K562 (cell line): ENCODE data around the gene WDR45B. TPM values are rescaled to one million over a fixed set of nuclear protein-coding genes. Genes with fewer than 3 reads are reported as not detected.

ENCODE experiments used
- CREB1 ChIP-seq, 2 experiments: sonication (generic) in 1 of 2; formaldehyde crosslinking in 1 of 2; IDR thresholded peaks; 2 replicates each; pipeline versions ENCODE4 v1.6.1 to v1.8.0; 2012 to 2022; ENCODE audit warnings: inconsistent platforms in 1 of 2, mild to moderate bottlenecking in 1 of 2, missing genetic modification reagents in 1 of 2, moderate library complexity in 1 of 2
- ETV1 ChIP-seq: fragments of 450-650 bp; conservative IDR thresholded peaks from 2 replicates; pipeline ENCODE4 v1.6.1; 2016; ENCODE audit warnings: missing genetic modification characterization, control low read depth, low read depth, missing compliant biosample characterization
- LEF1 ChIP-seq: fragments of 450-650 bp; IDR thresholded peaks from 2 replicates; pipeline ENCODE4 v1.6.1; 2016; ENCODE audit warnings: mild to moderate bottlenecking
- RB1 ChIP-seq: fragments of 450-650 bp; IDR thresholded peaks from 2 replicates; pipeline ENCODE4 v1.6.1; 2017; ENCODE audit warnings: low read depth, mild to moderate bottlenecking
- ZBED1 ChIP-seq: IDR thresholded peaks from 2 replicates; pipeline ENCODE4 v1.6.1; 2014
- ZBTB1 ChIP-seq: sonication (generic); formaldehyde crosslinking; IDR thresholded peaks from 2 replicates; pipeline ENCODE4 v1.8.1; 2023; ENCODE audit warnings: missing genetic modification reagents, low read depth, mild to moderate bottlenecking, borderline replicate concordance
- ZNF197 ChIP-seq: fragments of 200-800 bp; sonication (Bioruptor generic); IDR thresholded peaks from 2 replicates; pipeline ENCODE4 v1.6.1; 2016; ENCODE audit warnings: low read depth, missing genetic modification characterization, missing compliant biosample characterization
- polyA plus RNA-seq, 8 experiments: library from polyadenylated mRNA; depleted of rRNA in 4 of 8; stranded (reverse) in 5 of 8; unstranded in 3 of 8; fragments of >200 nt; fragmentation: Nextera tagmentation in 2 of 8; fragmentation: Illumina TruSeq in 1 of 8; extraction: Ambion mirVana in 2 of 8; extraction: Trizol in 1 of 8; gene quantifications; 2 replicates each; pipeline versions ENCODE4 v1.2.1 to v1.2.3, GENCODE V29; 2011 to 2014; ENCODE audit warnings: inconsistent platforms in 1 of 8, missing spikeins in 1 of 8
- total RNA-seq, 7 experiments: library from RNA; depleted of rRNA in 6 of 7; stranded (reverse); fragments of >200 nt in 6 of 7; fragmentation: Illumina TruSeq in 2 of 7; extraction: Trizol in 2 of 7; gene quantifications; 2 replicates each; pipeline versions ENCODE4 v1.2.1 to v1.2.3, GENCODE V29; 2011 to 2021; ENCODE audit warnings: low replicate concordance in 1 of 7
- TF ChIP-seq, protein P1 (sequence below), 2 experiments: fragments of 450-650 bp in 1 of 2; sonication (generic) in 1 of 2; formaldehyde crosslinking in 1 of 2; IDR thresholded peaks; 2 replicates each; pipeline versions ENCODE4 v1.7.1 to v1.9.0; 2016 to 2022; ENCODE audit warnings: inconsistent platforms in 1 of 2, mild to moderate bottlenecking in 1 of 2, missing genetic modification reagents in 1 of 2
- TF ChIP-seq, protein P2 (sequence below): fragments of 450-650 bp; IDR thresholded peaks from 2 replicates; pipeline ENCODE4 v1.6.1; 2016; ENCODE audit warnings: antibody characterized with exemption
- TF ChIP-seq, protein P3 (sequence below): fragments of 250-450 bp; sonication (Bioruptor Pico); IDR thresholded peaks from 2 replicates; pipeline ENCODE4 v1.5.0; 2021; ENCODE audit warnings: mild to moderate bottlenecking, moderate library complexity
- TF ChIP-seq, protein P4 (sequence below): fragments of 450-650 bp; IDR thresholded peaks from 2 replicates; pipeline ENCODE4 v1.6.1; 2016; ENCODE audit warnings: missing biosample characterization, missing genetic modification characterization

Gene WDR45B
- total and polyA plus RNA-seq, 9 of the 15 experiments (the other 6 are each of a cell fraction or from before 2014, with no cell fraction given), result 0.72 to 74.4 (median 35.9) TPM

DNA sequence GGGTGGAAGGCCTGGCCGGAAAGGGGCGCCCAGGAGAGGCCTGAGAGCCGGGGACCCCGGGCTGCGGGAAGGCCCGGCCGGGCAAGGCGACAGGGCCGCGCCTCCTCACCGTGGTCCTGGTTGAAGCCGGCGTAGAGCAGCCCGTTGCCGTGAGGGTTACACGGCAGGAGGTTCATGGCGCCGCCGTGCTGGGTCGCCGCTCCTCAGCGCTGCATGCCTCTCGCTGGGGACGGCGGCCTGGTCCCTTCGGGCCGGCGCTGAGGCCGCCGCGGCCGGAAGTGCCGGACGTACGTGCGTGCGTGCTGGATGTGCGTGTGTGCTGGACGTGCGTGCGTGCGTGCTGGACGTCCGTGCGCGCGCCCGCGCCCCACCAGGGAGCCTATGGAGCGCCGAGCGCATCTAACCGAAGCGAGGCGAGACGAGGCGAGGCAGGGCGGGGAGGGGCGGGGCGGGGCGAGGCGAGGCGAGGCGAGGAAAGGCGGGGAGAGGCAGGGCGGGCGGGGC, at the start of gene WDR45B (continued):
- TF ChIP-seq, protein P1, sequence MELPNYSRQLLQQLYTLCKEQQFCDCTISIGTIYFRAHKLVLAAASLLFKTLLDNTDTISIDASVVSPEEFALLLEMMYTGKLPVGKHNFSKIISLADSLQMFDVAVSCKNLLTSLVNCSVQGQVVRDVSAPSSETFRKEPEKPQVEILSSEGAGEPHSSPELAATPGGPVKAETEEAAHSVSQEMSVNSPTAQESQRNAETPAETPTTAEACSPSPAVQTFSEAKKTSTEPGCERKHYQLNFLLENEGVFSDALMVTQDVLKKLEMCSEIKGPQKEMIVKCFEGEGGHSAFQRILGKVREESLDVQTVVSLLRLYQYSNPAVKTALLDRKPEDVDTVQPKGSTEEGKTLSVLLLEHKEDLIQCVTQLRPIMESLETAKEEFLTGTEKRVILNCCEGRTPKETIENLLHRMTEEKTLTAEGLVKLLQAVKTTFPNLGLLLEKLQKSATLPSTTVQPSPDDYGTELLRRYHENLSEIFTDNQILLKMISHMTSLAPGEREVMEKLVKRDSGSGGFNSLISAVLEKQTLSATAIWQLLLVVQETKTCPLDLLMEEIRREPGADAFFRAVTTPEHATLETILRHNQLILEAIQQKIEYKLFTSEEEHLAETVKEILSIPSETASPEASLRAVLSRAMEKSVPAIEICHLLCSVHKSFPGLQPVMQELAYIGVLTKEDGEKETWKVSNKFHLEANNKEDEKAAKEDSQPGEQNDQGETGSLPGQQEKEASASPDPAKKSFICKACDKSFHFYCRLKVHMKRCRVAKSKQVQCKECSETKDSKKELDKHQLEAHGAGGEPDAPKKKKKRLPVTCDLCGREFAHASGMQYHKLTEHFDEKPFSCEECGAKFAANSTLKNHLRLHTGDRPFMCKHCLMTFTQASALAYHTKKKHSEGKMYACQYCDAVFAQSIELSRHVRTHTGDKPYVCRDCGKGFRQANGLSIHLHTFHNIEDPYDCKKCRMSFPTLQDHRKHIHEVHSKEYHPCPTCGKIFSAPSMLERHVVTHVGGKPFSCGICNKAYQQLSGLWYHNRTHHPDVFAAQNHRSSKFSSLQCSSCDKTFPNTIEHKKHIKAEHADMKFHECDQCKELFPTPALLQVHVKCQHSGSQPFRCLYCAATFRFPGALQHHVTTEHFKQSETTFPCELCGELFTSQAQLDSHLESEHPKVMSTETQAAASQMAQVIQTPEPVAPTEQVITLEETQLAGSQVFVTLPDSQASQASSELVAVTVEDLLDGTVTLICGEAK (IDR thresholded peaks at IDR 0.05), result peak; percentile 72
- TF ChIP-seq, protein P1 (CRISPR knock-in tag; IDR thresholded peaks at IDR 0.05), result no peak
- TF ChIP-seq LEF1 (no peak), ZBED1 (no peak), ZBTB1 (CRISPR knock-in tag) (peak; percentile 36; the same call in 1 of the 2 replicates), ZNF197 (CRISPR knock-in tag) (0 out of 2 replicates have a peak, but pooled peaks have one; percentile 60), ETV1 (peak; percentile 75), CREB1 (IDR thresholded peaks at IDR 0.05) (peak; percentile 58; the same call in 1 of the 2 replicates), CREB1 (CRISPR knock-in tag; IDR thresholded peaks at IDR 0.05) (peak; percentile 87), RB1 (peak; percentile 81)
- TF ChIP-seq, protein P2, sequence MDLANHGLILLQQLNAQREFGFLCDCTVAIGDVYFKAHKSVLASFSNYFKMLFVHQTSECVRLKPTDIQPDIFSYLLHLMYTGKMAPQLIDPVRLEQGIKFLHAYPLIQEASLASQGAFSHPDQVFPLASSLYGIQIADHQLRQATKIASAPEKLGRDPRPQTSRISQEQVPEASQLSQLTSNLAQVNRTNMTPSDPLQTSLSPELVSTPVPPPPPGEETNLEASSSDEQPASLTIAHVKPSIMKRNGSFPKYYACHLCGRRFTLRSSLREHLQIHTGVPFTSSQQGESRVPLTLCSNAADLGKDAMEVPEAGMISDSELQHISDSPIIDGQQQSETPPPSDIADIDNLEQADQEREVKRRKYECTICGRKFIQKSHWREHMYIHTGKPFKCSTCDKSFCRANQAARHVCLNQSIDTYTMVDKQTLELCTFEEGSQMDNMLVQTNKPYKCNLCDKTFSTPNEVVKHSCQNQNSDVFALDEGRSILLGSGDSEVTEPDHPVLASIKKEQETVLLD, result peak; percentile 97
- TF ChIP-seq, protein P3, sequence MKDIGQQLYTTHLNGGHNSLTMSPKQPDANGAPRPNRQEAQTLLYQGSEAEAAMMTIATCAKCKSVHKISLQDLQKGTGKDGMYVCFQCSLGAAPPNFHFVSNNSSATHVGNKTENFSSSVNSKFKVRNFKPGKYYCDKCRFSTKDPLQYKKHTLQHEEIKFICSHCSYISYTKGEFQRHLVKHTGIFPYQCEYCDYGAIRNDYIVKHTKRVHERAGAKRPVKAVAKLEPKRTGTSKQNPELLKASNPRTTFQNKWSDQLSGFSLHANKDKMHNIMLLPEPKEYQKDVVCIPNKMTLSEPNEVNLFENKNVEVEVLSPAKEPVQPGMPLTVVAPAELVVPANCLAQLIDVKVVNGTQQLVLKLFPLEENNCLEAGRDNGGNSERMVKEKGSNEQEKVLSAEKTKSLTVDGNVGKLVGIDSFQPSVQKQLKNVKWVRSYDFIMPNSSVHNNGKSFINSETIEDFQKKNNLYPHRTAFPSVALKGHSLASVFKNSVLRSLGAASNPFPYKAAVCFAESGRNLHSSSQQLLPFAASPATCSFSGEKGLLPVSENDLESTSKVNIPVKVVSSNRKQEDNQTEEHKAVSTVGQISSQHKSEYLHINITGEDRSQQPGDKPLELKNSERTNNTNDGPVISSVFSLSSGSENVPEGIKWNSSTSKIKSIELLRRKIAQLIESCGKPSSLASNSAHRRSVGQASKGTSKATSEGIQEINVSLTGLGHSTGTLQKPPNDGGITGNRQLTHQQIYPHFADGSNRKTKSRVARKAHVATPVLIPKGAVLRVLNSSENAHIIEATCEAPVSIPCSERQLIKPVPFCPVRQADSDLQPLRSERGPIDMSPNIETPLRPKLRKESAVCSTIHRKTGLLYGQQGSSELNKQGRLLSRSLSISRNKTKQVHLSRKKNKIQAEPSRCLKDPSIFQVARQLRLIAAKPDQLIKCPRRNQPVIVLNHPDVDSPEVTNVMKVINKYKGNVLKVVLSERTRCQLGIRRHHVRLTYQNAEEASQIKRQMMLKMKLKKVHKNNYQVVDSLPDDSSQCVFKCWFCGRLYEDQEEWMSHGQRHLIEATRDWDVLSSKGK (CRISPR knock-in tag), result no peak
- TF ChIP-seq, protein P4, sequence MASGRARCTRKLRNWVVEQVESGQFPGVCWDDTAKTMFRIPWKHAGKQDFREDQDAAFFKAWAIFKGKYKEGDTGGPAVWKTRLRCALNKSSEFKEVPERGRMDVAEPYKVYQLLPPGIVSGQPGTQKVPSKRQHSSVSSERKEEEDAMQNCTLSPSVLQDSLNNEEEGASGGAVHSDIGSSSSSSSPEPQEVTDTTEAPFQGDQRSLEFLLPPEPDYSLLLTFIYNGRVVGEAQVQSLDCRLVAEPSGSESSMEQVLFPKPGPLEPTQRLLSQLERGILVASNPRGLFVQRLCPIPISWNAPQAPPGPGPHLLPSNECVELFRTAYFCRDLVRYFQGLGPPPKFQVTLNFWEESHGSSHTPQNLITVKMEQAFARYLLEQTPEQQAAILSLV, result no peak
